GM23338 (cell line): ENCODE data around the gene LCN12. TPM values are rescaled to one million over a fixed set of nuclear protein-coding genes. Genes with fewer than 3 reads are reported as not detected.

ENCODE experiments used
- ATAC-seq: fragments of 200-7000 bp; cut with Tn5 transposase; 3 replicates; pipeline ENCODE4 v1.9.1; 2020
- DNase-seq: peaks from one replicate; pipeline ENCODE4 v3.0.0-alpha.2; 2015; ENCODE audit warnings: low spot score
- H2AFZ ChIP-seq: fragments of 200-600 bp; sonication (generic); 2 replicates; pipeline ENCODE4 v1.8.0; 2016; ENCODE audit warnings: antibody characterized with exemption, mild to moderate bottlenecking, moderate library complexity
- H3F3A ChIP-seq: fragments of 200-600 bp; sonication (generic); replicated peaks from 2 replicates; pipeline ENCODE4 v1.8.0; 2017; ENCODE audit warnings: antibody characterized with exemption, mixed run types, low read depth
- H3K27ac ChIP-seq: fragments of 200-600 bp; sonication (generic); 2 replicates; pipeline ENCODE4 v1.6.1; 2016; ENCODE audit warnings: low read depth
- H3K27me3 ChIP-seq: fragments of 200-600 bp; sonication (generic); 2 replicates; pipeline ENCODE4 v1.8.0; 2016; ENCODE audit warnings: mild to moderate bottlenecking, mixed run types, moderate library complexity; ENCODE audit not compliant: insufficient read depth
- H3K36me3 ChIP-seq: fragments of 200-600 bp; sonication (generic); 2 replicates; pipeline ENCODE4 v1.8.0; 2016; ENCODE audit warnings: mild to moderate bottlenecking; ENCODE audit not compliant: insufficient read depth
- H3K4me1 ChIP-seq: fragments of 200-600 bp; sonication (generic); 2 replicates; pipeline ENCODE4 v1.8.0; 2016; ENCODE audit warnings: mild to moderate bottlenecking, moderate library complexity; ENCODE audit not compliant: insufficient read depth
- H3K4me2 ChIP-seq: fragments of 200-600 bp; sonication (generic); 2 replicates; pipeline ENCODE4 v1.7.1; 2017; ENCODE audit warnings: mixed run types
- H3K4me3 ChIP-seq: fragments of 200-600 bp; sonication (generic); 2 replicates; pipeline ENCODE4 v1.6.1; 2016; ENCODE audit warnings: mixed run types
- H3K79me2 ChIP-seq: fragments of 200-600 bp; sonication (generic); replicated peaks from 2 replicates; pipeline ENCODE4 v1.8.0; 2017; ENCODE audit warnings: mild to moderate bottlenecking; ENCODE audit not compliant: insufficient read depth
- H3K9me2 ChIP-seq: fragments of 200-600 bp; sonication (generic); 2 replicates; pipeline ENCODE4 v1.8.0; 2017; ENCODE audit not compliant: insufficient read depth
- H4K20me1 ChIP-seq: fragments of 200-600 bp; sonication (generic); replicated peaks from 2 replicates; pipeline ENCODE4 v1.8.0; 2017; ENCODE audit warnings: mild to moderate bottlenecking; ENCODE audit not compliant: insufficient read depth
- H3K27ac Mint-ChIP-seq: 2 replicates; pipeline ENCODE4 v1.8.0; 2020; ENCODE audit warnings: inconsistent platforms, mild to moderate bottlenecking, moderate library complexity, mixed read lengths
- H3K27me3 Mint-ChIP-seq: 3 replicates; pipeline ENCODE4 v1.8.0; 2022; ENCODE audit warnings: low read depth, mild to moderate bottlenecking, moderate library complexity, mixed read lengths, inconsistent platforms; ENCODE audit not compliant: insufficient read depth, poor library complexity
- H3K36me3 Mint-ChIP-seq: 3 replicates; pipeline ENCODE4 v1.8.0; 2021; ENCODE audit warnings: low read depth, mild to moderate bottlenecking, inconsistent platforms, moderate library complexity, mixed read lengths
- H3K4me1 Mint-ChIP-seq: 3 replicates; pipeline ENCODE4 v1.8.0; 2020; ENCODE audit warnings: mild to moderate bottlenecking, inconsistent platforms, mixed read lengths
- H3K4me3 Mint-ChIP-seq: 3 replicates; pipeline ENCODE4 v1.8.0; 2021; ENCODE audit warnings: moderate library complexity, mild to moderate bottlenecking, inconsistent platforms, mixed read lengths
- H3K9me3 Mint-ChIP-seq: 3 replicates; pipeline ENCODE4 v1.8.0; 2020; ENCODE audit warnings: moderate library complexity, mild to moderate bottlenecking, inconsistent platforms, mixed read lengths
- CREB1 ChIP-seq: fragments of 250-450 bp; sonication (Bioruptor Pico); IDR thresholded peaks from 2 replicates; pipeline ENCODE4 v1.5.0; 2020; ENCODE audit warnings: low read depth, mild to moderate bottlenecking, moderate library complexity
- EZH2 ChIP-seq: fragments of 200-600 bp; sonication (generic); IDR thresholded peaks from one replicate; pipeline ENCODE4 v1.8.0; 2017; ENCODE audit warnings: antibody characterized with exemption, mild to moderate bottlenecking, low read depth; ENCODE audit not compliant: unreplicated experiment
- EZH2phosphoT487 ChIP-seq: fragments of 200-600 bp; sonication (generic); IDR thresholded peaks from one replicate; pipeline ENCODE4 v1.8.1; 2018; ENCODE audit warnings: antibody characterized with exemption; ENCODE audit not compliant: unreplicated experiment
- JUNB ChIP-seq: IDR thresholded peaks from one replicate; pipeline ENCODE4 v1.6.1; 2016; ENCODE audit warnings: antibody characterized with exemption; ENCODE audit not compliant: unreplicated experiment
- NANOG ChIP-seq: IDR thresholded peaks from 2 replicates; pipeline ENCODE4 v1.6.1; 2016; ENCODE audit warnings: antibody characterized with exemption, borderline replicate concordance
- STAT1 ChIP-seq: IDR thresholded peaks from one replicate; pipeline ENCODE4 v1.6.1; 2016; ENCODE audit warnings: antibody characterized with exemption; ENCODE audit not compliant: unreplicated experiment
- ZNF114 ChIP-seq: fragments of 250-450 bp; sonication (Bioruptor Pico); IDR thresholded peaks from 2 replicates; pipeline ENCODE4 v1.5.0; 2020; ENCODE audit warnings: mild to moderate bottlenecking, moderate library complexity
- ZNF331 ChIP-seq: fragments of 250-450 bp; sonication (Bioruptor Pico); IDR thresholded peaks from 2 replicates; pipeline ENCODE4 v1.5.0; 2020; ENCODE audit warnings: low read depth, mild to moderate bottlenecking, moderate library complexity
- polyA plus RNA-seq: library from polyadenylated mRNA; unstranded; fragments of >200 nt; fragmentation: Nextera tagmentation; extraction: Ambion mirVana; gene quantifications from 2 replicates; pipeline ENCODE4 v1.2.1, GENCODE V29; 2016
- total RNA-seq: library from RNA; depleted of rRNA; stranded (reverse); fragments of >200 nt; shearing (Covaris generic); gene quantifications from 2 replicates; pipeline ENCODE4 v1.2.3, GENCODE V29; 2014
- TF ChIP-seq, protein P1 (sequence below): IDR thresholded peaks from one replicate; pipeline ENCODE4 v1.6.1; 2018; ENCODE audit warnings: antibody characterized with exemption; ENCODE audit not compliant: unreplicated experiment
- TF ChIP-seq, protein P2 (sequence below): IDR thresholded peaks from 2 replicates; pipeline ENCODE4 v1.6.1; 2016; ENCODE audit warnings: antibody characterized with exemption
- TF ChIP-seq, protein P3 (sequence below), 2 experiments: fragments of 200-600 bp in 1 of 2; sonication (generic) in 1 of 2; conservative IDR thresholded peaks; 2 replicates each; pipeline versions ENCODE4 v1.5.1 to v1.6.1; 2016 to 2017; ENCODE audit warnings: antibody characterized with exemption in 2 of 2, low read depth in 2 of 2, mild to moderate bottlenecking in 2 of 2, moderate library complexity in 1 of 2

Gene LCN12
- total and polyA plus RNA-seq, 2 experiments from 2014 or later: 0.39 to 0.69 TPM

DNA sequence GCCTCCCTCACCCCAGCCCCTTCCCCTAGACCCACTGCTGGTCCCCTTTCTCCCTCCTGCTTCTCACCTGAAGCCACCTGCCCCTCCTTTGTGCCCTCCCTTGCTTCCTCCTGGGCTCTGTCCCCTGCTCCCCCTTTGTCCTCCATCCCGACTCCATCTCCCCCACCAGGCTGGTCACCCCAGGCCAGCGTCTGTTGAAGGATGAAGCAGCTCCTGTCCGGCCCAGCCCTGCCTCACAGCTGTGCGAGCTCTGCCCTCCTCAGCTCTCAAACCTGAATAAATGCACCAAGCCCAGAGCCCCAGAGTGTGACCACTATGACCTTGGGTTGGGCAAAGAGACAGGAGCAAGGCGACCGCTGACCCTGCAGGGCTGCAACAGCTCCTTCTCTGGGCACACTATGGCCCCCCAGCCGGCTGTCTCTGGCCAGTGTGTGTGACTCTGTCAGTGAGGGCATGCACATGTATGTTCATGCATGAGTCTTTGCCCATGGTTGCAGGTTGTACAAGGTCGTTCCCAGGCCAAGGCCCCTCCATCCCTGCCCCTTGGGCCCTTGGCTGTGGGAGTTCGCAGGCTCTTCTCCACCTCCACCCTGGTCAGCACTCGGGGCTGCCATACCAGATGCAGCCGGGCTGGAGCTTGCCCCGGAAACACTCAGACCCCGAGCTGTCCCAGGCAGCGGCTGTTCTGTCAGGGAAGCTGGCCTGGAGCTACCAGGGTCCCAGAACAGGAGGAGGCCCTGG lies 3.3 kb downstream of the LCN12 start:
- Mint-ChIP-seq H3K27me3 (peaks cover 5% of the 10 kb centered on the region), H3K9me3 (peaks cover 4% of the 10 kb centered on the region; the same call in 2 of the 3 replicates), H3K4me3 (no peak overlapping the region), H3K27ac (no peak overlapping the region), H3K36me3 (no peaks in the 10 kb centered on the region; the same call in 2 of the 3 replicates), H3K4me1 (no peaks in the 10 kb centered on the region; the same call in 2 of the 3 replicates)
- no peaks in the 10 kb centered on the region for H4K20me1 ChIP-seq
- ATAC-seq (no peak), DNase-seq (no peak)
- no peak overlapping the region for H3K27ac ChIP-seq
- H3K27me3 ChIP-seq: no peaks in the 10 kb centered on the region
- no peaks in the 10 kb centered on the region for H3K36me3 ChIP-seq
- 0 out of 2 replicates have a peak, but pooled peaks cover 6% of the 10 kb centered on the region for H3K9me2 ChIP-seq
- H3K4me1 ChIP-seq: no peaks in the 10 kb centered on the region; the same call in 1 of the 2 replicates
- no peak for TF ChIP-seq EZH2
- no peak for TF ChIP-seq ZNF331 (CRISPR knock-in tag)
- TF ChIP-seq, protein P1, sequence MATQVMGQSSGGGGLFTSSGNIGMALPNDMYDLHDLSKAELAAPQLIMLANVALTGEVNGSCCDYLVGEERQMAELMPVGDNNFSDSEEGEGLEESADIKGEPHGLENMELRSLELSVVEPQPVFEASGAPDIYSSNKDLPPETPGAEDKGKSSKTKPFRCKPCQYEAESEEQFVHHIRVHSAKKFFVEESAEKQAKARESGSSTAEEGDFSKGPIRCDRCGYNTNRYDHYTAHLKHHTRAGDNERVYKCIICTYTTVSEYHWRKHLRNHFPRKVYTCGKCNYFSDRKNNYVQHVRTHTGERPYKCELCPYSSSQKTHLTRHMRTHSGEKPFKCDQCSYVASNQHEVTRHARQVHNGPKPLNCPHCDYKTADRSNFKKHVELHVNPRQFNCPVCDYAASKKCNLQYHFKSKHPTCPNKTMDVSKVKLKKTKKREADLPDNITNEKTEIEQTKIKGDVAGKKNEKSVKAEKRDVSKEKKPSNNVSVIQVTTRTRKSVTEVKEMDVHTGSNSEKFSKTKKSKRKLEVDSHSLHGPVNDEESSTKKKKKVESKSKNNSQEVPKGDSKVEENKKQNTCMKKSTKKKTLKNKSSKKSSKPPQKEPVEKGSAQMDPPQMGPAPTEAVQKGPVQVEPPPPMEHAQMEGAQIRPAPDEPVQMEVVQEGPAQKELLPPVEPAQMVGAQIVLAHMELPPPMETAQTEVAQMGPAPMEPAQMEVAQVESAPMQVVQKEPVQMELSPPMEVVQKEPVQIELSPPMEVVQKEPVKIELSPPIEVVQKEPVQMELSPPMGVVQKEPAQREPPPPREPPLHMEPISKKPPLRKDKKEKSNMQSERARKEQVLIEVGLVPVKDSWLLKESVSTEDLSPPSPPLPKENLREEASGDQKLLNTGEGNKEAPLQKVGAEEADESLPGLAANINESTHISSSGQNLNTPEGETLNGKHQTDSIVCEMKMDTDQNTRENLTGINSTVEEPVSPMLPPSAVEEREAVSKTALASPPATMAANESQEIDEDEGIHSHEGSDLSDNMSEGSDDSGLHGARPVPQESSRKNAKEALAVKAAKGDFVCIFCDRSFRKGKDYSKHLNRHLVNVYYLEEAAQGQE: no peak
- no peak for TF ChIP-seq JUNB
- TF ChIP-seq EZH2phosphoT487: no peak
- no peak for TF ChIP-seq STAT1
- no peak for TF ChIP-seq NANOG
- TF ChIP-seq, protein P2, sequence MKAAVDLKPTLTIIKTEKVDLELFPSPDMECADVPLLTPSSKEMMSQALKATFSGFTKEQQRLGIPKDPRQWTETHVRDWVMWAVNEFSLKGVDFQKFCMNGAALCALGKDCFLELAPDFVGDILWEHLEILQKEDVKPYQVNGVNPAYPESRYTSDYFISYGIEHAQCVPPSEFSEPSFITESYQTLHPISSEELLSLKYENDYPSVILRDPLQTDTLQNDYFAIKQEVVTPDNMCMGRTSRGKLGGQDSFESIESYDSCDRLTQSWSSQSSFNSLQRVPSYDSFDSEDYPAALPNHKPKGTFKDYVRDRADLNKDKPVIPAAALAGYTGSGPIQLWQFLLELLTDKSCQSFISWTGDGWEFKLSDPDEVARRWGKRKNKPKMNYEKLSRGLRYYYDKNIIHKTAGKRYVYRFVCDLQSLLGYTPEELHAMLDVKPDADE: no peak
- TF ChIP-seq CREB1 (CRISPR knock-in tag): no peak
- TF ChIP-seq ZNF114 (CRISPR knock-in tag): no peak
- H2AFZ ChIP-seq: no peak overlapping the region
- H3F3A ChIP-seq: no peaks in the 10 kb centered on the region
- no peak overlapping the region for H3K4me3 ChIP-seq
- no peak overlapping the region for H3K4me2 ChIP-seq
- no peaks in the 10 kb centered on the region for H3K79me2 ChIP-seq

DNA sequence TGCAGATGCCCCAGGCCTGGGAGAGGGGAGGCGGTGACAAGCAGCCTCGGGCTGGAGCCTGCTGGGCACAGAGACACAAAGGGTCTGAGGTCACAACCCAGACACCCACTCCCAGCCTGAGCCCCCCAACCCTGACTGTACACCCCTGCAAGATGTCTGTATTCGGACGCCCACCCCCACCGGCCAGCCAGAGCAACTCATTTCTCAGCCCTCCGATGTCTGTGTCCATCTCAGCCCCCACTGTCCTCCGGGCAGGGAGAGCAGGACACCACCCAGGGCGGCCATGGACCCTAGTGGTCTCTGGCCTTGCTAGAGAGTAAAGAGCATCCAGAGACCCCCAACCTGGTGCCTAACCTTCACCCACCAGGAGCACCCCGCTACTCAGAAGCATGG lies 3.9 kb downstream of the LCN12 start:
- Histone ChIP-seq H4K20me1 (no peaks in the 10 kb centered on the region), H3K9me2 (0 out of 2 replicates have a peak, but pooled peaks cover 6% of the 10 kb centered on the region), H3K4me3 (no peak overlapping the region), H3K4me1 (no peaks in the 10 kb centered on the region; the same call in 1 of the 2 replicates), H3K27ac (no peak overlapping the region), H3K4me2 (no peak overlapping the region), H3F3A (no peaks in the 10 kb centered on the region), H3K79me2 (no peaks in the 10 kb centered on the region), H3K36me3 (no peaks in the 10 kb centered on the region), H2AFZ (no peak overlapping the region), H3K27me3 (no peaks in the 10 kb centered on the region)
- Mint-ChIP-seq H3K4me1 (no peaks in the 10 kb centered on the region; the same call in 2 of the 3 replicates), H3K27ac (no peak overlapping the region), H3K9me3 (peaks cover 4% of the 10 kb centered on the region; the same call in 2 of the 3 replicates), H3K36me3 (no peaks in the 10 kb centered on the region; the same call in 2 of the 3 replicates), H3K27me3 (peaks cover 5% of the 10 kb centered on the region), H3K4me3 (no peak overlapping the region)
- ATAC-seq: no peak
- no peak for DNase-seq
- no peak for TF ChIP-seq CREB1 (CRISPR knock-in tag)
- TF ChIP-seq, protein P3, sequence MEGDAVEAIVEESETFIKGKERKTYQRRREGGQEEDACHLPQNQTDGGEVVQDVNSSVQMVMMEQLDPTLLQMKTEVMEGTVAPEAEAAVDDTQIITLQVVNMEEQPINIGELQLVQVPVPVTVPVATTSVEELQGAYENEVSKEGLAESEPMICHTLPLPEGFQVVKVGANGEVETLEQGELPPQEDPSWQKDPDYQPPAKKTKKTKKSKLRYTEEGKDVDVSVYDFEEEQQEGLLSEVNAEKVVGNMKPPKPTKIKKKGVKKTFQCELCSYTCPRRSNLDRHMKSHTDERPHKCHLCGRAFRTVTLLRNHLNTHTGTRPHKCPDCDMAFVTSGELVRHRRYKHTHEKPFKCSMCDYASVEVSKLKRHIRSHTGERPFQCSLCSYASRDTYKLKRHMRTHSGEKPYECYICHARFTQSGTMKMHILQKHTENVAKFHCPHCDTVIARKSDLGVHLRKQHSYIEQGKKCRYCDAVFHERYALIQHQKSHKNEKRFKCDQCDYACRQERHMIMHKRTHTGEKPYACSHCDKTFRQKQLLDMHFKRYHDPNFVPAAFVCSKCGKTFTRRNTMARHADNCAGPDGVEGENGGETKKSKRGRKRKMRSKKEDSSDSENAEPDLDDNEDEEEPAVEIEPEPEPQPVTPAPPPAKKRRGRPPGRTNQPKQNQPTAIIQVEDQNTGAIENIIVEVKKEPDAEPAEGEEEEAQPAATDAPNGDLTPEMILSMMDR (conservative IDR thresholded peaks at IDR 0.05; ENCODE audit: low read depth in 2 of 2): no peak
- TF ChIP-seq, protein P2: no peak
